ENCODE measurements around the gene KCTD13.
A peak's percentile ranks its signal among the peaks of the same experiment; 100 is the strongest.

Gene KCTD13

GRCh38 chr16:29927070-29927905, 1.3 kb upstream of the KCTD13 start:
- H3K27ac ChIP-seq: peak overlapping the region; percentile 76
- TF ChIP-seq, protein P1, sequence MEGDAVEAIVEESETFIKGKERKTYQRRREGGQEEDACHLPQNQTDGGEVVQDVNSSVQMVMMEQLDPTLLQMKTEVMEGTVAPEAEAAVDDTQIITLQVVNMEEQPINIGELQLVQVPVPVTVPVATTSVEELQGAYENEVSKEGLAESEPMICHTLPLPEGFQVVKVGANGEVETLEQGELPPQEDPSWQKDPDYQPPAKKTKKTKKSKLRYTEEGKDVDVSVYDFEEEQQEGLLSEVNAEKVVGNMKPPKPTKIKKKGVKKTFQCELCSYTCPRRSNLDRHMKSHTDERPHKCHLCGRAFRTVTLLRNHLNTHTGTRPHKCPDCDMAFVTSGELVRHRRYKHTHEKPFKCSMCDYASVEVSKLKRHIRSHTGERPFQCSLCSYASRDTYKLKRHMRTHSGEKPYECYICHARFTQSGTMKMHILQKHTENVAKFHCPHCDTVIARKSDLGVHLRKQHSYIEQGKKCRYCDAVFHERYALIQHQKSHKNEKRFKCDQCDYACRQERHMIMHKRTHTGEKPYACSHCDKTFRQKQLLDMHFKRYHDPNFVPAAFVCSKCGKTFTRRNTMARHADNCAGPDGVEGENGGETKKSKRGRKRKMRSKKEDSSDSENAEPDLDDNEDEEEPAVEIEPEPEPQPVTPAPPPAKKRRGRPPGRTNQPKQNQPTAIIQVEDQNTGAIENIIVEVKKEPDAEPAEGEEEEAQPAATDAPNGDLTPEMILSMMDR (conservative IDR thresholded peaks at IDR 0.05): no peak

DNA sequence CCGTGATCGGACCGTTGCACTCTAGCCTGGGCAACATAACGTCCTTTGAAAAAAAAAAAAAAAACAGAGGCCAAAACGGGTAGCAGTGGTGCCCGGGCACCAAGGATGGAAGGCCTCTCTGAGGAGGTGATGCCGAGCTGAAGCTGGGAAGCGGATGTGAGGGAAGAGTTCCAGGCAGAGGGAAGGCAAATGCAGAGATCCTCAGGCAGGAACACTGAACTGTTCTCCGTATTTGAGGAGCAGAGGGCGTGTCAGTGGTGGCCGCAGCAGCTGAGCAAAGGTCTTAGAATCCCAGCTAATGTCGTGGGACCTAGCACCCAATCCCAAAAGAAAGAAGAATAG, 656 bp upstream of the KCTD13 start:
- TF ChIP-seq, protein P1 (conservative IDR thresholded peaks at IDR 0.05): no peak
- H3K27ac ChIP-seq: peak overlapping the region; percentile 76

- H3K27ac ChIP-seq: peak overlapping the region; percentile 76
- TF ChIP-seq, protein P1 (conservative IDR thresholded peaks at IDR 0.05): no peak
Measured at GRCh38 chr16:29925105-29925756, 795 bp downstream of the KCTD13 start.

DNA sequence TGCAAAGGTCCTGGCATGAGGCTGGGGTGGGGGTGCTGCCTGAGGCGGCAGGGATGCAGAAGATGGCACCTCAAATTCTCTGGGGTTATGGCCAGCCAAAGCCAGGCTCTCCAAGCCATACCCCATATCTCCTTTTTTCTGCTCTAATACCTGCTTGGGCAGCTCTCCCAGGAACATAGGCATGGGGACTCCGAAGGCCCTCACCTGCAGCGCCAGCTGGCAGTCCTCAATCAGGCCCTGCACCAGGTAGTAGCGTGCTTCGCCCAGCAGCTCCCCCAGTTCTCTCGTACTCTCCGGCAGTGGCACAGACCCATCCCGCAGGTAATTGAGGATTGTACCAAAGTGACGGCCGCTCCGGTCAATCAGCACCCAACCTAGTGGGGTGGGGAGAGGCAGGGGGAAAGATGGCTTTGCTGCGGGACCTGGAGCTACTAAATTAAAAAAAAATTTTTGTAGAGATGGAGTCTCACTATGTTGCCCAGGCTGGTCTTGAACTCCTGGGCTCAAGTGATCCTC, 3.0 kb downstream of the KCTD13 start:
- TF ChIP-seq, protein P1 (conservative IDR thresholded peaks at IDR 0.05): no peak
- no peak overlapping the region for H3K27ac ChIP-seq

DNA sequence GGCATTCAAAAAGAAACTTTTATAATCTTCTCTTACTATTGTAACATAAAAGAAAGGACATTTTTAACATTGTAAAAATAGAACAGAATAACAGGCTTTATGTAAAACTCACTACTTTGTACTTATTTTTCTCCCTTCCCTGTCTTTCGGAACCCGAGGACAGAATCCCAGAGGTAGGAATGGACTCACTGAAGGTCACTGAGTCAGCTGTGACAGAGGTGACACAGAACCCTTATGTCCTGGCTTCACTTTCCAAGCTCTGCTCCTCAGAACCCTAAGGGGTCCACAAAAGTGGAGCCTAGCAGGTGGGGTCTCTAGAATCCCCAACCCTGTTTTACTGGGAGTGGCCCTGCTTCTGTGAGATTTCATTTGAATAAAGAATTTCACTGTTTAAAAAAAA, 3.7 kb downstream of the KCTD13 start:
- H3K27ac ChIP-seq: no peak overlapping the region
- TF ChIP-seq, protein P1 (conservative IDR thresholded peaks at IDR 0.05): no peak

- TF ChIP-seq, protein P1 (conservative IDR thresholded peaks at IDR 0.05): no peak
- H3K27ac ChIP-seq: no peak overlapping the region
Measured at GRCh38 chr16:29921034-29921385, 5.0 kb downstream of the KCTD13 start.

DNA sequence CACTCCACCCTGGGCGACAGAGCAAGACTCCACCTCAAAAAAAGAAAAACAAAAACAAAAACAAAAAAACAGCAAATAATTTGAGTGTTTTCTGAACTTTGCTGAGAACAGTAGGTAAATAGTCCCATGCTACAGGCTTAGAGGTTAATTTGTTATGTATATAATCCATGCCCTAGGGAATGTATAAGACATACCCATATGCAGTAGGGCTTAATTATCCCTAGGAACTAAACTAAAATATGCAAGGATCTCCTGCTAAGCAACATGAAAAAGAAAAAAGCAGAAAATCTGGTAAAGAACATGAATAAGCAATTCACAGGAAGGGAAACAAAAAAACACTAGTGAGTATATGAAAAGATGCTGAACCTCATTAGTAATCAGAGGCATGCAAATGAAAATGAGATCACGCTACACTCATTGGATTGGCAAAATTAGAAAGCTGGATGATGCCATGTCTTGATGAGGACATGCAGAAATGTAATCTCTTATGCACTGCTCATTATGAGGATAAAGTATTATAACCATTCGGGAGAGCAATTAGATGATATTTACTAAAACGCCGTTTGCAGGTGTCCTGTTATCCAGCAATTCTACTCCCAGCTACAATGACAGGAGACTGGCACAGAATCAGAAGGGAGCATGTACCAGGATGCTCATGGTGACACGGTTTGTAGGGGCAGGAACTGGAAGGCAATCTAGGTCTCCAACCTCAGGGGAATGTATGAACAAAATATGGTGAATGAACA, 5.6 kb downstream of the KCTD13 start:
- TF ChIP-seq, protein P1 (conservative IDR thresholded peaks at IDR 0.05): no peak
- H3K27ac ChIP-seq: peak overlapping the region; percentile 33; the same call in 1 of the 2 replicates
